ENCODE measurements around the gene GEMIN5.
A peak's percentile ranks its signal among the peaks of the same experiment; 100 is the strongest.

The GEMIN5 gene

GRCh38 chr5:154858297-154858971 lies 79.6 kb downstream of the GEMIN5 start, which contains the start of gene CNOT8:
TSS of gene CNOT8 (plus strand) at chr5:154858627. CDS start at chr5:154863279, 4,652 bp downstream.
- H3K4me3 ChIP-seq (ENCODE audit: low read length) = peak within 1 kb of the TSS; percentile 93
- no peak for TF ChIP-seq CTCF (conservative IDR thresholded peaks at IDR 0.05; ENCODE audit: low read length)
- peak; percentile 98 for DNase-seq (ENCODE audit: low read depth)

GRCh38 chr5:154857530-154858296 lies 80.3 kb downstream of the GEMIN5 start:
- H3K4me3 ChIP-seq (ENCODE audit: low read length) = peak overlapping the region; percentile 93
- peak; percentile 96 for DNase-seq (ENCODE audit: low read depth)
- TF ChIP-seq CTCF (conservative IDR thresholded peaks at IDR 0.05; ENCODE audit: low read length) = peak; percentile 18; the same call in 1 of the 2 replicates

GRCh38 chr5:154851351-154851750 lies 86.7 kb downstream of the GEMIN5 start:
- no peak for DNase-seq (ENCODE audit: low read depth)
- no peak overlapping the region for H3K4me3 ChIP-seq (ENCODE audit: low read length)
- no peak for TF ChIP-seq CTCF (conservative IDR thresholded peaks at IDR 0.05; ENCODE audit: low read length)

- TF ChIP-seq CTCF (conservative IDR thresholded peaks at IDR 0.05; ENCODE audit: low read length) = no peak
- H3K4me3 ChIP-seq (ENCODE audit: low read length) = peak within 1 kb of the TSS; percentile 76
- peak; percentile 79 for DNase-seq (ENCODE audit: low read depth)
These were observed 87.6 kb downstream of the GEMIN5 start, which contains the start of gene FAXDC2 for GRCh38 chr5:154850255-154851062. TSS of gene FAXDC2 (minus strand) at chr5:154850603. CDS start at chr5:154838178, 12,425 bp downstream.

GRCh38 chr5:154849791-154850201 lies 88.2 kb downstream of the GEMIN5 start:
- H3K4me3 ChIP-seq (ENCODE audit: low read length) = peak overlapping the region; percentile 76
- DNase-seq (ENCODE audit: low read depth) = peak; percentile 58
- TF ChIP-seq CTCF (conservative IDR thresholded peaks at IDR 0.05; ENCODE audit: low read length) = peak; percentile 37; the same call in 1 of the 2 replicates

GRCh38 chr5:154849264-154849785 lies 88.7 kb downstream of the GEMIN5 start:
- no peak for TF ChIP-seq CTCF (conservative IDR thresholded peaks at IDR 0.05; ENCODE audit: low read length)
- DNase-seq (ENCODE audit: low read depth) = no peak
- peak overlapping the region; percentile 76 for H3K4me3 ChIP-seq (ENCODE audit: low read length)
